HG03469 (cell line): ENCODE data around the gene SKOR2.
"Not testable (repeated sequence)": the region's sequence is repeated elsewhere in the genome, so short reads cannot be mapped to it uniquely, and the experiment has no call there.

Experiments
- ATAC-seq: cut with Tn5 transposase; IDR thresholded peaks from one replicate; pipeline ENCODE4 v1.9.1; 2021; ENCODE audit warnings: mild to moderate bottlenecking, moderate library complexity, moderate number of reproducible peaks; ENCODE audit not compliant: unreplicated experiment

Gene SKOR2

DNA sequence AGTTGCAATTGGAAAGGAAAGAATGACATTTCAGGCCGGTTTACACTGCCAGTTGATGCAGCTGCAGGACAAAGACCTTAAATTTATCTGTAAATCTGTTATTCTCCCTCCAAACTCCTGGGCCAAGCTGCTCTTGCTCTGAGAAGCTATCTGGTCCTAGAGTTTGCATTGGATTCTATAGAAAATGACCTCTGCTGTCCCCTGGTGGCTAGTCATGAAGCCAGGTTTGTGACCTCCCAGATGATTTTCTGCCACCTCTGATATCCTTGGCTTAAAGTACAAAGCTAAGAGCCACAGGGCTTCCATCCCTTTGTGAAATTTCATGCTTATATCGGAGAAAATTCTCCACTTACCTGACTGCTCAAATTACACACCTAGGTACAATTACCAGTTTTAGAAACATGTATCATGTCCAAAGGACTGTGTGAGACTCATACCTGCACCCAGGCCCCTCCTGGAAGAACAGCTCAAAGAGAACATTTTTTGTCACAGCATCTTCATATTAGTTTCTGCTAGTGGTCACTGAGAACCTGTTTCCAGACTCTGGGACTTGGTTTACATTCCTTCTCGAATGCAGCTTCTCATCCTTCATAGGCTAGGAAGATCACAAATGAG, 46.4 kb downstream of the SKOR2 start:
- no peak for ATAC-seq

DNA sequence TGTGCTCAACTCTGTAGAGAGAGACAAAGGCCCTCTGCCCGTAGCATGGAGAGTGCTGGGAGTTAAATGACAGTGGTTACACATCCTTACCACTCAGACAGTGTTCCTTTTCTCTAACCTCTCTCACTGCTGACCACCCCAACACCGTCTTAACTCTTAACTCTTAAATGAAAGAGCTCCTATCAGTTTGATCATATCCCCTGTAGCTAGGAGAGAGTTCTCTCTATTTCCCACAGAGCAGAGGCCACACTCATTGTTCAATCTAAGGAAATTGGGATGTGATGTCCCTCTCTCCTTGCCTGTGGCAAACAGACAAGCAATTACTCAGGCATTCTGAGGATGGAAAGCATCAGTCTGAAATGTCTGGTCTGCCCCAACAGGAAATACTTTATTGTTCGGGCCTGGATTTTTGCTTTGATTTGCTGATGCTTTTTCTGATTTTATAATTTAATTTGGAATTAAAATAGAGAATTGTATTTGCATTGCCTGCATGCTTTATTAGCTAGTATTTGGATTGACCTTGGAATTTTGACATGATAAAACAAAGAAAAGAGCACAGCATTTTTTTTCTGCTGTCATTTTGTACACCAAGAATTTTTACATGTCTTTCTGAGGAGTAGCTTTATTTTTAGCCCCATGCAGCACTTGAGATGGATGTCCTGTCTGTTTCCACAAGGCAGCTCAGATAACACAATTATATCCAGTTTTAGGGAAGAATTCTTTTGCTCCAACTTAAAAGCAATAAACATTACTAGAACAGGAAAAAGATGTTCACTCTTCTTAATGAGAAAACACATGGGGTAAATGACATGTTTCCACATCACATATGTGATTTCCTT, 47.6 kb downstream of the SKOR2 start:
- no peak for ATAC-seq

DNA sequence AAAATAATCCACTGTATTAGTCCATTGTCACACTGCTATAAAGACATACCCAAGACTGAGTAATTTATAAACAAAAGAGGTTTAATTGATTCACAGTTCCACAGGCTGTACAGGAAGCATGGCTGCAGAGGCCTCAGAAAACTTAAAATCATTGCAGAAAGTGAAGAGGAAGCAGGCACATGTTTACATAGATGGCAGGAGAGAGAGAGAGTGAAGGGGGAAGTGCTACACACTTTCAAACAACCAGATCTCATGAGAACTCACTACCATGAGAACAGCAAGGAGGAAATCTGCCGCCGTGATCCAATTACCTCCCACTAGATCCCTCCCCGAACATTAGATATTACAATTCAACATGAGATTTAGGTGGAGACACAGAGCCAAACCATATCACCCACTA, 55.5 kb downstream of the SKOR2 start:
- not testable (repeated sequence) for ATAC-seq

DNA sequence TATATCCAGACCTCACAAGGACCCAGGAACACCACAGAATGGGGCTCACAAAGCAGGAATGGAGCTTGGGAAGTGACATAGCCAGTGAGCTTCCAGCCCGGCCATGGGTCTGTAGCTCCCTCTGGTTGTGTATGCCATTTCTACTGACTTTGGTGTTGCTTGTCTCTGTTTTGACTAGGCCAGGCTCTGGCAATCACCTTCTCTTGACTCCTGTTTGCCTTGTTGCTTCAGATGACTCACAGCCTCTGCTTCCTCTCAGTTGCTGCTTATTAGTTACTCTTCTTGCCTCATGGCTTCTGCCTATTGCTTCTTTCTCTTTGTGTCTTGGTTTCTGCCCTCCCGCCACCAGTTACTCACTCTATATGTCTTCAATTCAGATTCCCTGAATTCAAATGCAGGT, 59.5 kb downstream of the SKOR2 start:
- no peak for ATAC-seq

DNA sequence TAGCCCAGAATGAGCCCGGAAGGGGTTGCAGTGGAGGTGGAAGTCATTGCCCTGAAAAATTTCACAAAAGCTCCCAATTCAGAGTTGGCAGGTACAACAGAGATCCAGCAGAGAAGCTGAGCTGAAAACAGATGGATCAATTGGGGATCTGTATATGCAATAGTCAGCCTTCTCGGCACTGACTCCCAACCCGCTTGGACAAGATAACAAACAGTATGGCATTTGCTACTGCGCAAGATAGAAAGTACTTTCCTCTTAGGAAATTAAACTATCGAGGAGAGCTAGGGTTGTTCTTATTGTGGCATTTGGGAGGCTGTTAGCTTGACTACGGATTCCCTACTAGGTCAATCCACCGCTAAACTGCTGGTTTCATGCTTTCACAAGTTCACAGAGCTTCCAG, 63.7 kb downstream of the SKOR2 start:
- ATAC-seq, result no peak

DNA sequence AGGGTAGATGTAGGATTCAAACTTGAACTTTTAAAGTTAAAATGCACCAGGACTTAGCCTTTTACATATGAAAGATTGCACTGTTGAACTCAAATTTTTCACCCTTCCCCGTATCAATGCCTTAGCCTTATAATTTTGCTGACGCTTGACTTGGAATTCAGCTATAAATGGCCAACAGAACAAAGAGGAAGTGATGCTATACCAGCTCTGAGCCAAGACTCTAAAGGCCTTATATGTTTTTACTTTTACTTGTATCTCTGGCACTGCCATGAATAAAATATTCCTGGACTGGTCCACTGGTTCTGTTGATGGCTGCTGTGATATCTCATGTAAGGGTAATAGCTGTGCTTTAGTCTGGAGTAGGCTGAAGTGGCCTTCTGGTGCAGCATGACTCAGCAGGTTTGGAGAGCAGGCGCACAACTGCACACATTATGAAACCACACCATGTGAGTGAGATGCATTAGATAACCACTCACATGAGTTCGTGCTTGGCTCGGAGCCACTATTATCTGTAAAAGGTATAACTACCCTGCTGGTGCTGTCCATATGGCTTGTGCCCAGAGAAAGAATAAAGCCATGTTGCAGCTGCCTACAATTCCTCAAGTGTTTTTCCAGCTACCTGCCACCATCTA, 66.9 kb downstream of the SKOR2 start:
- ATAC-seq, result no peak

DNA sequence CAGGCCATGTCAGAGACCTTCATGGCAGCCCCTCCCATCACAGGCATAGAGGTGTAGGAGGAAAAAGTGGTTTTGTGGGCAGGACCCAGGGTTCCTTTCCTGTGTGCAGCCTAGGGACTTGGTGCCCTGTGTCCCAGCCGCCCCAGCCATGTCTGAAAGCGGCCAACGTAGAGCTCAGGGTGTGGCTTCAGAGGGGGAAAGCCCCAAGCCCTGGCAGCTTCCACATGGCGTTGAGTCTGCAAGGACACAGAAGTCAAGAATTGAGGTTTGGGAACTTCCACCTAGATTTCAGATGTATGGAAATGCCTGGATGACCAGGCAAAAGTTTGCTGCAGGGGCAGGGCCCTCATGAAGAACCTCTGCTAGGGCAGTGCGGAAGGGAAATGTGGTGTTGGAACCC, 69.3 kb downstream of the SKOR2 start:
- ATAC-seq, result not testable (repeated sequence)

DNA sequence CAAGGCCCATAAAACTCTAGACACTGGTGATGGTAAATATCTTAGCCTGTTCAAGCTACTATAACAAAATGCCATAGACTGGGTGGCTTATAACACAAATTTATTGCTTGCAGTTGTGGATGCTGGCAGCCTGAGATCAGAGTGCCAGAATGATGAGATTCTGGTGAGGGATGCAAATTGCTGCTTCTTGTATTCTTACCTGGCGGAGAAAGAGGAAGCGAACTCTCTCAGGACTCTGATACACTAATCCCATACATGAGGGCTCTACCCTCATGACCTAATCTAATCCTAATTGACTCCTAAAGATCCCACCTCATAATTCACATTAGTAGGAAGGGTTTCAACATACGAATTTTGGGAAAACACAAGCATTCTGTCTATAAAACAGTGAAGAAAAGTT, 70.7 kb downstream of the SKOR2 start:
- no peak for ATAC-seq

DNA sequence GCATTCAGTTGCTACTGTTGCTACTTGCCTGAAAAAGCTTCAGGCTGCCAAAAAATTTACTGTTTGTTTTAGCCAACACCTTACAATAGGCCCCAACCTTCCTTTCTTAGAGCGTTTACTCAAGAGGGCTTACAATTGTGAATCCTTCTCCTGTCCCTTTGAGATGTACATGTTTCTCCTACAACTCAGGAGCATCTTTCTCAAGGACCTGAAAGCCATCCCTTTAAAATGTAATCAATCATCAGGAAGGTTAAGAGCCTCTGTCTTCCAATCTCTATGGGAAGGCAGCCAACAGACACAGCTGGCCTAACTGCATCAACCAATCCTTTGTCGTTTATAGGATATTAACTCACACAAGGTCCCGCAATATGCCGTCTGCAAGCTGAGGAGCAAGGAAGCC, 71.9 kb downstream of the SKOR2 start:
- ATAC-seq, result no peak

DNA sequence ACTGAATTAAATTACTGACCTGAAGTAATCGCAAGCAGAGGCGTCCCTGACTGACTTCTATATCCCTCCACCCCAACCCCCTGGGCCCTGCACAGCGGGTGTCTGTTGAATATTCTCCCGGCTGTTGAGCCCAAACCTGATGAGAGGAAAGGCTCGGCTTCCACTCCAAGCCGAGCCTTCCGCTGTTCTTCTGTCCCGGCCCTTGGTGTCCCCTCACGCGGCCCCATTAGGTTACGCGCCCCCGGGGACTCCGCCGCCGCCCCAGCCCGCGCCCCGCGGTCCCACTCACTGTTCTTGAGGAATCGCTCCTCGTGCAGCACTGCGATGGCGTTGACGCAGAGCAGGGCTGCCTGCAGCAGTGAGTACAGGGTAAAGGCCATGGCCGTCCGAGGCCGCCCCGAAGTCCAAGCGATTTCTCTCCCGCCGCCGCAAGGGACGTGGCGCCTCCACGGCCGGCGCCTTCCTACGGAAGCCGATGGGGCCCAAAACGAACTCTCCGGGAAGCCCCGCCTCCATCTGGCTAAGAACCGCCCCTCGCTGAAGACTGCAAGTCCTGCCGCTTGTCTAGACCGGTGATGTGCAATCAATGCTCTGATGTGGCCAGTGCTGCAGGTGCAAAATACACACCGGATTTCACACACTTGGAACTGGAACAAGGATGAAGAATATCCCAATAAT, 75.4 kb downstream of the SKOR2 start, which contains the start of gene IER3IP1:
TSS of gene IER3IP1 (minus strand) at position 467 of the 678 bp plus-strand sequence. CDS start at position 380, 87 bp downstream.
- peak; percentile 52 for ATAC-seq

DNA sequence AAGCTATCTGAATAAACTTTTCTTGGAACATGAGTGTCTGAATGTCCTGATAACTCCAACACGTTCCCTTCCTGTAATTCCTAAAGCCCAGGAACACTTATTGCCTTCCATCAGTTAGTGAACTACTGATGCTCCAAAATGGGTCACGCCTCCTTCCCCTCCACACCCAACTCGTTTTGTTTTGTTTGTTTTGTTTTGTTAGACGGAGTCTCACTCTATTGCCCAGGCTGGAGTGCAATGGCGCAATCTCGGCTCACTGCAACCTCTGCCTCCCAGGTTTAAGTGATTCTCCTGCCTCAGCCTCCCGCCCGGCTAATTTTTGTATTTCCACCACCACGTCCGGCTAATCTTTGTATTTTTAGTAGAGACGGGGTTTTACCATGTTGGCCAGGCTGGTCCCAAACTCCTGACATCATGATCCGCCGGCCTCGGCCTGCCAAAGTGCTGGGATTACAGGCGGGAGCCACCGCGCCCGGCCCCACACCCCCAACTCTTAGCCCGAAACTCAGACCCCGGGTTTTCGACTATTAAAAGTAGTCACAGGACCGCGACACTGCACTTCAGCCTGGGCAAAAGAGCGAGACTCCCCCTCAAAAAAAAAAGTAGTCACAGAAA, 76.1 kb downstream of the SKOR2 start:
- ATAC-seq, result no peak

DNA sequence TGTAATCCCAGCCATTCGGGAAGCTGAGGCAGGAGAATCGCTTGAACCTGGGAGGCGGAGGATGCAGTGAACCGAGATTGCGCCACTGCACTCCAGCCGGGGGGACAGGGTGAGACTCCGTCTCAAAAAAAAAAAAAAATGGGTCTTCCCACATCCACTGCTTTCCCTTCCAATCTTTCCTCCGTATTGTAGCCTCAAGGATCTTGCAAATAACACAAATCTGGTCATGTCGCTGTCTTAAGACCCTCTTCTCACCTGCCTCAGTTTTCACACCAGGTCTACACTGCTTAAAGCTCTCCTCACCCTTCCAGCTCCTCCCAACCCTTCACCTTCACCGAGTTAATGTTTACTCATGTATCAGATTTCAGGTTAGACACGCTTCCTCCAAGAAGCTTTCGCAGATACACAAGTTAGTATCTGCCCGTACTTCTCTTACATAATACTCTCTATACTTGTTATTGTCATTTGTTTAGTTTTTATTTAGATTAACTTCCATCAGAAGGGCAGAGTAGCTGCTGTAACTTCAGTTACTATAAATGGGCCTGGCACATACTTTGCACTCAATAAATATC, 76.8 kb downstream of the SKOR2 start:
- no peak for ATAC-seq

DNA sequence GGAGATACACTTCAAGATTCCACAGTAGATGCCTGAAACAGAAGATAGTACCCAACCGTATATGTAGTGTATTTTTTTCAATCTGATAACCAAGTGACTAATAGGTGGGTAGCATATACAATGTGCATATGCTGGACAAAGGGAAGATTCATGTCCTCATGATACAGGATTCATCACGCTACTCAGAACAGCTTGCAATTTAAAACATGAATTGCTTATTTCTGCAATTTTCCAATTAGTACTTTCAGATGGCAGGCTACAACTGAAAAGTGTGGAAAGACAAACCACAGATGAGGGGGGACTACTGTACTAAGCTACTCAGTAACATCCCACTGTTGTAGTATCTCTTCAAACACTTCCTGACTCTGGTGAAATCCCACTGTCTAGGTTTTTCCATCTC, 79.0 kb downstream of the SKOR2 start:
- no peak for ATAC-seq

DNA sequence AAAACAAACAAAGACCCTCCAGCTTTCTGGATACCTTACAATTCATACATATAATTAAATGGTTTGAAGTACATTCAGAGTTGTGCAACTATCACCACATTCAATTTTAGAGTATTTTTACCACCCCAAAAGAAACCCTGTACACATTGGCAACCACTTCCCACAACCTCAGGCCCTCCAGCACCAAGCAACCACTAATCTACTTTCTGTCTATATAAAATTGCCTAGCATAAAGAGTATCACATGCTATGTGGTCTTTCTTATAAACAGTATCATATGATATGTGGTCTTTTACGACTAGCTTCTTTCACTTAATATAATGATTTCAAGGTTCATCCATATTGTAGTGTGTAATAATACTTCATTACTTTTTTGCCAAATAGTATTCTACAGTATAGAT, 82.5 kb downstream of the SKOR2 start:
- ATAC-seq, result no peak

DNA sequence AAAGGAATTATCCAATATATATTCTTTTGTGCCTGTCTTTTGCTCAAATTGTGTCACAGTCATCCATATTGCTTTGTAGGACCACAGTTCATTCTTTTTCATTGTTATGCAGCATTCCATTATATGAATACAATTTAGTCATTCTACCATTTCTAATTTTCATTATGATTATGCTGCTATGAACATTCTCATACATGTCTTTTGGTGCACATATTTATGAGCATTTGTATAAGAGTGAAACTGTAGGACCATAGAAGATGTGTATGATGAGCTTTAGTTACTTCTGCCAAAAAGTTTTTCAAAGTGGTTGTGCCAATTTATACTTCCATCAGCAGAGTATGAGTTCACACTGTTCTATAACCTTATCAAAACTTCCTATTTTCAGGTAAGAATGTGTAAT, 83.0 kb downstream of the SKOR2 start:
- no peak for ATAC-seq

DNA sequence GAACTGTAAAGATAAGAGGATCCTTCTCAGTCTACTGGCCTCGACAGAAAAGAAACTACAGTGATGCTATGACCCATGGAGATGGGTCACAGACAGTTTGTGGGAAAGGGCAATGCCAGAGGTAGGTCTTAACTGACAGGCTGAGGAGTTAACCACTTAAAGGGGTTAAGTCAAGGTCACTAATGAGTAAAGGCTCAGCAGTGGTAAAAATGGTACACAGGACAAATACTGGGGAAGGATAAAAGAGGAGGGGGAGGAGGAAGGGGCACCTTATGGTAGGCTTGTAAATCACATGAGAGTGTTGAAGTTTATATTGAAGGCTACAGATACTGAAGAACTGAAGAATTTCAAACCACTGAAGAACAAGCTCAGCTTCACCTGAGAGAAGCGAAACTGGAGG, 85.2 kb downstream of the SKOR2 start:
- no peak for ATAC-seq

DNA sequence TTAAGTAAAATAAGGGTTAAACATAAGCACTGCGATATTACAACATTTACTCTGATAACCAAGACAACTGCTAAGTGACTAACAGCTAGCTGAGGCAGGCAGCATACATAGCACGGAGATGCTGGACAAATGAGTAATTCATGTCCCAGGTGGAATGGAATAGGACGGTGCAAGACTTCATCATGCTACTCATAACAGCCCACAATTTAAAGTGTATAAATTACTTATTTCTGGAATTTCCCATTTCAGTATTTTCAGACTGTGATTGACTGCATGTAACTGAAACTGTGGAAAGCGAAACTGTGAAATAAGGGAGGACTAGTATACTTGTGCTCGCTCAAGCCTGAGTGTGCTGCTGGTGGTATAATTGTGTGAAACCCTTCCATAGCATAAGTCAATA, 88.2 kb downstream of the SKOR2 start:
- peak; percentile 72 for ATAC-seq

DNA sequence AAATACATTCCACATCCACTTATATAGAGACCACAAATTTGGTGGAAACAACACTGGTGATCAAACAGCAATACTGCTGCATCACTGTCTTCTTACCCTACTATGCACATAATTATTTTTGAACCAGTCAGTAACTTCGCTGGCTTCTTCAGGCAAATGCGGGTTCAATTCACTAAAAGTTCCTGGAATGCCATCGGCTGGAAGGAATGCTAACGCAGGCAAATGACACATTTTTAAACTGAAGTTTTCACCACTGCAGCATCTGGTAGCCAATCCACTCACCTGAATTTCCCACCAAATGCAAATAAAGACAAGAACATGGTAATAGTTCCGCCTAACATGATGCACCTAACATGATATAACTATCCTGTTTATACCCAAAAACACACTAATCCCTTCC, 91.2 kb downstream of the SKOR2 start:
- ATAC-seq, result no peak

DNA sequence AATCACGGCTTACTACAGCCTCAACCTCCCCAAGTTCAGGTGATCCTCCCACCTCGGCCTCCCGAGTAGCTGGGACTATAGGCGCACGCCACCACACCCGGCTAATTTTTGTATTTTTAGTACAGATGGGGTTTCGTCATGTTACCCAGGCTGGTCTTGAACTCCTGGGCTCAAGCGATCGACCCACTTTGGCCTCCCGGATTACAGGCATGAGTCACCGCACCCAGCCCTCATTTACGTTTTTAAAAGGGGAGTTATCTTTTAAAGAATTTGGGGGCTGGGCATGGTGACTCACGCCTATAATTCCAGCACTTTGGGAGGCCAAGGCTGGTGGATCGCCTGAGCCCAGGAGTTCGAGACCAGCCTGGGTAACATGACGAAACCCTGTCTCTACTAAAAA, 93.1 kb downstream of the SKOR2 start:
- not testable (repeated sequence) for ATAC-seq
